H9 (cell line): ENCODE results near the gene FARP2. TPM values are rescaled to one million over a fixed set of nuclear protein-coding genes. Genes with fewer than 3 reads are reported as not detected.

Experiments
- DNase-seq: peaks from one replicate; pipeline ENCODE4 v3.0.0-alpha.2; 2017
- H2AFZ ChIP-seq: one replicate; pipeline ENCODE4 v1.6.1; 2013; ENCODE audit warnings: mild to moderate bottlenecking, low read length, control low read depth, moderate library complexity
- H2AK5ac ChIP-seq: 2 replicates; pipeline ENCODE4 v1.6.1; 2013; ENCODE audit warnings: low read length, control low read depth, mixed read lengths; ENCODE audit not compliant: insufficient read length
- H2BK120ac ChIP-seq: one replicate; pipeline ENCODE4 v1.6.1; 2013; ENCODE audit warnings: low read depth, mild to moderate bottlenecking, low read length, control low read depth, inconsistent platforms; ENCODE audit not compliant: poor library complexity, severe bottlenecking
- H2BK12ac ChIP-seq: 2 replicates; pipeline ENCODE4 v1.6.1; 2013; ENCODE audit warnings: low read length, control low read depth, mixed read lengths, low read depth; ENCODE audit not compliant: insufficient read length
- H2BK15ac ChIP-seq: 2 replicates; pipeline ENCODE4 v1.6.1; 2013; ENCODE audit warnings: low read depth, low read length, control low read depth
- H2BK20ac ChIP-seq: one replicate; pipeline ENCODE4 v1.6.1; 2013; ENCODE audit warnings: low read depth, mild to moderate bottlenecking, low read length, control low read depth, inconsistent platforms; ENCODE audit not compliant: poor library complexity, severe bottlenecking
- H2BK5ac ChIP-seq: 2 replicates; pipeline ENCODE4 v1.6.1; 2013; ENCODE audit warnings: low read length, control low read depth, mixed read lengths; ENCODE audit not compliant: insufficient read length
- H3K14ac ChIP-seq: 2 replicates; pipeline ENCODE4 v1.6.1; 2013; ENCODE audit warnings: low read length, control low read depth; ENCODE audit not compliant: insufficient read depth
- H3K18ac ChIP-seq: 2 replicates; pipeline ENCODE4 v1.6.1; 2013; ENCODE audit warnings: low read depth, mild to moderate bottlenecking, mixed read lengths, low read length, control low read depth; ENCODE audit not compliant: insufficient read length
- H3K23ac ChIP-seq: 2 replicates; pipeline ENCODE4 v1.6.1; 2013; ENCODE audit warnings: low read length, control low read depth, mixed read lengths, low read depth; ENCODE audit not compliant: insufficient read length
- H3K23me2 ChIP-seq: 2 replicates; pipeline ENCODE4 v1.6.1; 2013; ENCODE audit warnings: low read depth, mild to moderate bottlenecking, mixed read lengths, low read length, control low read depth; ENCODE audit not compliant: insufficient read length, poor library complexity, severe bottlenecking
- H3K27ac ChIP-seq: 2 replicates; pipeline ENCODE4 v1.5.1; 2013; ENCODE audit warnings: low read length, control low read depth, mixed read lengths, low read depth; ENCODE audit not compliant: insufficient read length
- H3K27me3 ChIP-seq: 2 replicates; pipeline ENCODE4 v1.6.1; 2013; ENCODE audit warnings: low read length, control low read depth, inconsistent platforms; ENCODE audit not compliant: insufficient read depth
- H3K4ac ChIP-seq: 2 replicates; pipeline ENCODE4 v1.6.1; 2013; ENCODE audit warnings: low read depth, mild to moderate bottlenecking, control low read depth, inconsistent platforms, low read length, moderate library complexity
- H3K4me1 ChIP-seq: 2 replicates; pipeline ENCODE4 v1.6.1; 2013; ENCODE audit warnings: low read length, control low read depth, inconsistent platforms; ENCODE audit not compliant: insufficient read depth
- H3K4me2 ChIP-seq: 2 replicates; pipeline ENCODE4 v1.6.1; 2013; ENCODE audit warnings: low read length, control low read depth, mixed read lengths; ENCODE audit not compliant: insufficient read length, insufficient read depth
- H3K56ac ChIP-seq: 2 replicates; pipeline ENCODE4 v1.6.1; 2013; ENCODE audit warnings: low read depth, mild to moderate bottlenecking, mixed read lengths, low read length, control low read depth; ENCODE audit not compliant: insufficient read length
- H3K79me1 ChIP-seq: 2 replicates; pipeline ENCODE4 v1.6.1; 2013; ENCODE audit warnings: low read depth, mild to moderate bottlenecking, moderate library complexity, low read length, control low read depth, inconsistent platforms; ENCODE audit not compliant: insufficient read depth, poor library complexity, severe bottlenecking
- H3K79me2 ChIP-seq: 2 replicates; pipeline ENCODE4 v1.6.1; 2013; ENCODE audit warnings: low read length, control low read depth, inconsistent platforms; ENCODE audit not compliant: insufficient read depth
- H3K9ac ChIP-seq: 2 replicates; pipeline ENCODE4 v1.6.1; 2013; ENCODE audit warnings: low read length, control low read depth, mixed read lengths; ENCODE audit not compliant: insufficient read length; ENCODE audit errors: extremely low read depth
- H3K9me3 ChIP-seq: one replicate; pipeline ENCODE4 v1.6.1; 2013; ENCODE audit warnings: low read depth, low read length, inconsistent platforms; ENCODE audit not compliant: control insufficient read depth
- H3T11ph ChIP-seq: one replicate; pipeline ENCODE4 v1.6.1; 2013; ENCODE audit warnings: mild to moderate bottlenecking, low read length, control low read depth, inconsistent platforms
- H4K20me1 ChIP-seq: one replicate; pipeline ENCODE4 v1.6.1; 2013; ENCODE audit not compliant: control insufficient read depth, insufficient read length, insufficient read depth
- H4K5ac ChIP-seq: 2 replicates; pipeline ENCODE4 v1.6.1; 2013; ENCODE audit warnings: low read depth, mild to moderate bottlenecking, mixed read lengths, low read length, control low read depth; ENCODE audit not compliant: insufficient read length
- H4K8ac ChIP-seq: replicated peaks from 2 replicates; pipeline ENCODE4 v1.6.1; 2013; ENCODE audit warnings: low read length, control low read depth, mixed read lengths, low read depth; ENCODE audit not compliant: insufficient read length
- H4K91ac ChIP-seq: 2 replicates; pipeline ENCODE4 v1.6.1; 2013; ENCODE audit warnings: low read depth, mild to moderate bottlenecking, moderate library complexity, mixed read lengths, low read length, control low read depth; ENCODE audit not compliant: insufficient read length
- H3K27ac Mint-ChIP-seq, 3 experiments: 2 replicates in 2 of 3; 3 replicates in 1 of 3; pipeline ENCODE4 v1.8.0; 2020 to 2021; ENCODE audit warnings: mixed read lengths in 3 of 3, mild to moderate bottlenecking in 1 of 3, moderate library complexity in 1 of 3
- H3K27me3 Mint-ChIP-seq: 2 replicates; pipeline ENCODE4 v1.8.0; 2021; ENCODE audit warnings: low read depth, mild to moderate bottlenecking, moderate library complexity, mixed read lengths
- H3K36me3 Mint-ChIP-seq, 3 experiments: 2 replicates in 2 of 3; 3 replicates in 1 of 3; pipeline ENCODE4 v1.8.0; 2020 to 2021; ENCODE audit warnings: low read depth in 3 of 3, mixed read lengths in 3 of 3; ENCODE audit not compliant: insufficient read depth in 1 of 3
- H3K4me1 Mint-ChIP-seq, 2 experiments: 2 replicates each; pipeline ENCODE4 v1.8.0; 2020; ENCODE audit warnings: mixed read lengths in 2 of 2
- H3K4me3 Mint-ChIP-seq, 2 experiments: 2 replicates in 1 of 2; 3 replicates in 1 of 2; pipeline ENCODE4 v1.8.0; 2020 to 2021; ENCODE audit warnings: mild to moderate bottlenecking in 2 of 2, mixed read lengths in 2 of 2, moderate library complexity in 1 of 2
- H3K9me3 Mint-ChIP-seq, 2 experiments: 2 replicates in 1 of 2; 3 replicates in 1 of 2; pipeline ENCODE4 v1.8.0; 2020; ENCODE audit warnings: mild to moderate bottlenecking in 2 of 2, mixed read lengths in 2 of 2, moderate library complexity in 1 of 2
- CTCF ChIP-seq: fragments of 200-600 bp; sonication (generic); conservative IDR thresholded peaks from 3 replicates; pipeline ENCODE4 v1.8.0; 2021; ENCODE audit warnings: antibody characterized with exemption, mild to moderate bottlenecking
- WGBS: extraction: QIAGEN DNeasy Blood & Tissue Kit; methylation state at CpG from one replicate; pipeline ENCODE4 v1.1.7; 2013; ENCODE audit warnings: missing lambda C conversion rate, low lambda C conversion rate, mixed read lengths; ENCODE audit not compliant: insufficient read length; ENCODE audit errors: extremely low coverage; 5-methylcytosine and 5-hydroxymethylcytosine counted together
- total RNA-seq: library from RNA; stranded (reverse); gene quantifications from 2 replicates; pipeline ENCODE4 v1.2.1, GENCODE V29; 2021

FARP2 gene
- total RNA-seq, 1 experiment from 2014 or later: 33.9 TPM

DNA sequence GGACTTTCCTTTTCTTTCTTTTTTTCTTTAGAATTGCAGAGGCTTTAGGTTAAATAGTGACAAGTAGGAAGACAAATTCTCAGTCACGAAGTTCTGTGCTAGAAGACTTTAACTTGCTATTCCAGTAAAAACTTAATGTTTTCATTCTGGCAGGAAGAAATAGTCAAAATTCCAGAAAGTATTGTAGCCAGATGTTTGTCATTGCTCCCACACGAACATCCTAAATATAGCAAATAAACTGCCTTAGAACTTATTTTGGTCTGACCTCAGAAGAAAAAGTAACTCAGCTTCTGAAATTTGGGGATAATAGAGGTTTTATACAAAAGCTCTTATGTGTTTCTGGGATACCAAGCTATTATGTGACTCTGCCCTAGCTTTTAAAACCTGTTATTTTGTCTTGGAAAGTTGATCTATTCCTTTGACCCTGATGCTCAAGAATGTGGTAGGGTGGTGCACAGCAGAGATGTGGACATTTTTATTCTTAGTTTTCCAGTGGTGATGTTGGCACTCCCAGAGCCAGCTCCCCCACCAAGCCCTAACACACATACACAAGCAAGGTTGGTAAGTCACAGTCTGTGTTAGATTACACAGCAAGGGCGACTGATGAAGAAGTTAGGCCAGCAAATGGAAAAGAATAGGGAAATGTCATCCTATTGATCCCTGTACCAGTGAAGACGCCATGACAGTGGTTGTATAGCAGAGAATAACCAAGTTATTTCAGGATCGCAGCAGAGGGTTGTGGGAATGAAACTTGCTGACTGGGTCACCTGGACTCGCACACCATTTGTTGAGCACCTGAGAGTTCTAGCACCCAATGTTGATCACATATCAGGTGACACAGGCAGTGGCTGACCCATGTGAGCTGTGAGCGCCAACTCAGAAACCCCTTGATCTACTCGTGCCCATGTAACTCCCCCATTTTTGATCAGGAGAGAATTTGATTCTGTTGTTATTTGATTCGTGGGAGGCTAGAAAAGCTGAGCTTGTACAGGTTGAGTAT lies 23.7 kb downstream of the FARP2 start:
- Histone ChIP-seq H3K79me1 (no peaks in the 10 kb centered on the region), H3K23me2 (no peaks in the 10 kb centered on the region), H3K4ac (no peak overlapping the region), H4K5ac (no peak overlapping the region), H3T11ph (no peak overlapping the region), H4K20me1 (no peaks in the 10 kb centered on the region), H2BK120ac (no peak overlapping the region), H3K27ac (no peak overlapping the region), H4K8ac (no peak overlapping the region), H3K79me2 (no peaks in the 10 kb centered on the region), H3K4me1 (no peaks in the 10 kb centered on the region; the same call in 1 of the 2 replicates), H2AK5ac (no peak overlapping the region), H2BK5ac (no peak overlapping the region), H3K9ac (no peak overlapping the region), H3K9me3 (no peaks in the 10 kb centered on the region), H3K4me2 (no peak overlapping the region), H3K56ac (no peak overlapping the region), H3K18ac (no peak overlapping the region), H3K23ac (no peak overlapping the region), H3K27me3 (no peaks in the 10 kb centered on the region), H3K14ac (no peak overlapping the region), H2BK12ac (no peak overlapping the region), H2AFZ (no peak overlapping the region), H4K91ac (no peak overlapping the region), H2BK20ac (no peak overlapping the region), H2BK15ac (no peak overlapping the region)
- Mint-ChIP-seq H3K4me3 (no peak overlapping the region), H3K36me3 (peaks cover 5 to 24% (median 22%) of the 10 kb centered on the region in 3 experiments; a peak in 6 of 7 replicates), H3K27ac (no peak overlapping the region; a peak in 1 of 7 replicates), H3K27me3 (no peaks in the 10 kb centered on the region), H3K4me1 (no peaks in the 10 kb centered on the region), H3K9me3 (no peaks in the 10 kb centered on the region)
- TF ChIP-seq CTCF: no peak
- WGBS: no CpG with 5 or more reads among the region's 9 CpGs
- DNase-seq: no peak
